ENCODE data around the gene CLEC16A.

The CLEC16A gene

GRCh38 chr16:11080999-11081630 lies 136.8 kb downstream of the CLEC16A start:
- TF ChIP-seq CTCF (IDR thresholded peaks at IDR 0.05; ENCODE audit: extremely low read depth, missing control alignments), result no peak
- no peak for DNase-seq (ENCODE audit: low spot score)

- DNase-seq (ENCODE audit: low spot score), result no peak
- no peak for TF ChIP-seq CTCF (IDR thresholded peaks at IDR 0.05; ENCODE audit: extremely low read depth, missing control alignments)
Measured at GRCh38 chr16:11082108-11082859, 137.9 kb downstream of the CLEC16A start.

GRCh38 chr16:11082860-11083388 lies 138.6 kb downstream of the CLEC16A start:
- DNase-seq (ENCODE audit: low spot score), result no peak
- TF ChIP-seq CTCF (IDR thresholded peaks at IDR 0.05; ENCODE audit: extremely low read depth, missing control alignments), result no peak

GRCh38 chr16:11084484-11084875 lies 140.1 kb downstream of the CLEC16A start:
- TF ChIP-seq CTCF (IDR thresholded peaks at IDR 0.05; ENCODE audit: extremely low read depth, missing control alignments), result no peak
- DNase-seq (ENCODE audit: low spot score), result no peak

- no peak for TF ChIP-seq CTCF (IDR thresholded peaks at IDR 0.05; ENCODE audit: extremely low read depth, missing control alignments)
- no peak for DNase-seq (ENCODE audit: low spot score)
Measured at GRCh38 chr16:11084876-11085485, 140.6 kb downstream of the CLEC16A start.

GRCh38 chr16:11085916-11086315 lies 141.6 kb downstream of the CLEC16A start:
- no peak for TF ChIP-seq CTCF (IDR thresholded peaks at IDR 0.05; ENCODE audit: extremely low read depth, missing control alignments)
- DNase-seq (ENCODE audit: low spot score), result no peak

GRCh38 chr16:11087691-11088073 lies 143.3 kb downstream of the CLEC16A start:
- TF ChIP-seq CTCF (IDR thresholded peaks at IDR 0.05; ENCODE audit: extremely low read depth, missing control alignments), result no peak
- no peak for DNase-seq (ENCODE audit: low spot score)

All from GM20000 (cell line).